Measurements from ENCODE around the gene KCNJ16.

DNA sequence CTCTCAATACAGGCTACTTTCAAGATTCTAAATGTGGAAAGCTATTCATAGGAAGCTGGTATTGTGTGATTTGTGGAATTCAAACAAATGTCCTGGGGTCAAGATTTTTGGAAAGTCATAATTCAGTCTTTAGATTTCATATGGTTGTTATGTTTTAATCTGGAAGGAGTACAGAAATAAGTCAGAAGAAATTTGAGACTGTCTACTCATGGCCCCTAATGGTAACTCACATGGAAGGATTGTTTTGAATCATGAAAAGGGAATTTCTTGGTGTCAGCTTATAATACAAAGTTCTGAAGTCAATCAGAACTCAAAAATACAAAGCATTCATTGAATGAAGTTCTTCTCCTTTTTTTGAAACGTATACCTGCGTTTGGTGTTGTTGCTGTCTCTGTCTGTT is 97.4 kb downstream of the KCNJ16 start:
- TF ChIP-seq, protein P1, sequence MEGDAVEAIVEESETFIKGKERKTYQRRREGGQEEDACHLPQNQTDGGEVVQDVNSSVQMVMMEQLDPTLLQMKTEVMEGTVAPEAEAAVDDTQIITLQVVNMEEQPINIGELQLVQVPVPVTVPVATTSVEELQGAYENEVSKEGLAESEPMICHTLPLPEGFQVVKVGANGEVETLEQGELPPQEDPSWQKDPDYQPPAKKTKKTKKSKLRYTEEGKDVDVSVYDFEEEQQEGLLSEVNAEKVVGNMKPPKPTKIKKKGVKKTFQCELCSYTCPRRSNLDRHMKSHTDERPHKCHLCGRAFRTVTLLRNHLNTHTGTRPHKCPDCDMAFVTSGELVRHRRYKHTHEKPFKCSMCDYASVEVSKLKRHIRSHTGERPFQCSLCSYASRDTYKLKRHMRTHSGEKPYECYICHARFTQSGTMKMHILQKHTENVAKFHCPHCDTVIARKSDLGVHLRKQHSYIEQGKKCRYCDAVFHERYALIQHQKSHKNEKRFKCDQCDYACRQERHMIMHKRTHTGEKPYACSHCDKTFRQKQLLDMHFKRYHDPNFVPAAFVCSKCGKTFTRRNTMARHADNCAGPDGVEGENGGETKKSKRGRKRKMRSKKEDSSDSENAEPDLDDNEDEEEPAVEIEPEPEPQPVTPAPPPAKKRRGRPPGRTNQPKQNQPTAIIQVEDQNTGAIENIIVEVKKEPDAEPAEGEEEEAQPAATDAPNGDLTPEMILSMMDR (IDR thresholded peaks at IDR 0.05; ENCODE audit: low read depth, low read length, poor library complexity, severe bottlenecking) = no peak
- TF ChIP-seq EZH2phosphoT487 (IDR thresholded peaks at IDR 0.05; ENCODE audit: borderline replicate concordance, low read length) = no peak
